MG63 (cell line): ENCODE results near the gene MXRA8. TPM values are rescaled to one million over a fixed set of nuclear protein-coding genes. Genes with fewer than 3 reads are reported as not detected.
"Not testable (repeated sequence)": the region's sequence is repeated elsewhere in the genome, so short reads cannot be mapped to it uniquely, and the experiment has no call there.

ENCODE experiments used
- DNase-seq: peaks from one replicate; pipeline ENCODE4 v3.0.0-alpha.2; 2020
- H3K27me3 ChIP-seq: fragments of 250-450 bp; sonication (Bioruptor Pico); 2 replicates; pipeline ENCODE4 v1.5.1; 2020; ENCODE audit warnings: mild to moderate bottlenecking, moderate library complexity
- H3K36me3 ChIP-seq: fragments of 250-450 bp; sonication (Bioruptor Pico); 2 replicates; pipeline ENCODE4 v1.5.1; 2020; ENCODE audit warnings: mild to moderate bottlenecking, moderate library complexity
- H3K4me3 ChIP-seq: fragments of 250-450 bp; sonication (Bioruptor Pico); 2 replicates; pipeline ENCODE4 v1.5.1; 2020; ENCODE audit warnings: mild to moderate bottlenecking, moderate library complexity
- H3K9me3 ChIP-seq: fragments of 250-450 bp; sonication (Bioruptor Pico); 2 replicates; pipeline ENCODE4 v1.5.1; 2020; ENCODE audit warnings: mild to moderate bottlenecking, moderate library complexity
- total RNA-seq: library from RNA; depleted of rRNA; stranded (reverse); fragments of >200 nt; shearing (Covaris generic); gene quantifications from 2 replicates; pipeline ENCODE4 v1.2.3, GENCODE V29; 2014; ENCODE audit warnings: low replicate concordance

Gene MXRA8
- total RNA-seq, 1 experiment from 2014 or later = 316 TPM

DNA sequence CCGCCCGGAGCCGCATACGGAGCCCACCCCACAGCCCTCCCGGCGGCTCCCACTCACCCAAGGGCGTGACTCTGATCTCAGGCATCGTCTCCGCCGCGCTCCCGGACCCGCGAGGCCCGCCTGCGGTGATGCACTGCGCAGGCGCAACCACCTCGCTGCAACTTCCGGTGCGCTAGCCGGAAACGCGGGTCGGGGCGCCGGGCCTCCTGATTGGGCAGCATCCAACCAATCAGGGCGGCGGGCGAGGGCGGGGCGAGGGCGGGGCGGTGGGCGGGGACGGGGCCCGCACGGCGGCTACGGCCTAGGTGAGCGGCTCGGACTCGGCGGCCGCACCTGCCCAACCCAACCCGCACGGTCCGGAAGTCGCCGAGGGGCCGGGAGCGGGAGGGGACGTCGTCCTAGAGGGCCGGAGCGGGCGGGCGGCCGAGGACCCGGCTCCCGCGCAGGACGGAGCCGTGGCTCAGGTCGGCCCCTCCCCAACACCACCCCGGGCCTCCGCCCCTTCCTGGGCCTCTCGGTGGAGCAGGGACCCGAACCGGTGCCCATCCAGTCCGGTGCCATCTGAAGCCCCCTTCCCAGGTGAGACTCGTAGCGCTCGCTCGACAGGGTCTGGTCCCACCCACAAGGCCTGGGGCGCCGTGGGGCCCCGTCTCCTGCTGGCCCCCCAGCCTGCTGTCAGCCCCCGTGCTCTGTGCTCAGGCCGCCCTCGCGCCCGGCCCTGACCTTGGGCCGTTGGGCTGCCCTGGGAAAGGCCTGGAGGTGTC lies 33.6 kb downstream of the MXRA8 start, which contains the start of the genes CPTP and INTS11:
CPTP (plus strand) TSS at position 279 of the 764 bp plus-strand sequence. CDS start 2,109 bp downstream, outside the sequence.
INTS11 (minus strand) TSS at position 137 of the 764 bp plus-strand sequence; CDS start at position 85, 52 bp downstream.
- no peaks in the 10 kb centered on the region for H3K9me3 ChIP-seq

DNA sequence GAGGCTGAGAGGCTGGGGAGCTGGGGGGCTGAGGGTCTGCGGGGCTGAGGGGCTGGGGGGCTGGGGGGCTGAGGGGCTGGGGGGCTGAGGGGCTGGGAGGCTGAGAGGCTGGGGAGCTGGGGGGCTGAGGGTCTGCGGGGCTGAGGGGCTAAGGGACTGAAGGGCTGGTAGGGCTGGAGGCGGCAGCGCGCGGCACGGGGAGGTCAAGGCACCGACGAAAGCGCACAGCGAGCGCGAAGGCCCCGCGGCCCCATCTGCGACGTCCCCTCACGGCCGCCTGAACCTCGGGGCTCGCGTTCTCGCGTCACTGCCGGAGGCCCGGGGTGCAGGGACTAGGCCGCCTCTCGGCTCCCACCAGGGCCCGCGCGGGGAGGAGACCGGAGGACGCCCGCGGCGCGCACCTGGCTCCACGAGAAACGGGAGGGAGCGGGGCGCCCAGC lies 34.3 kb downstream of the MXRA8 start:
- DNase-seq = no peak
- Histone ChIP-seq H3K9me3 (no peaks in the 10 kb centered on the region), H3K4me3 (peak overlapping the region; percentile 99), H3K27me3 (no peaks in the 10 kb centered on the region), H3K36me3 (peaks cover 15% of the 10 kb centered on the region)

More for the DNA sequence above, 33.6 kb downstream of the MXRA8 start, which contains the start of the genes CPTP and INTS11:
- peak; percentile 88 for DNase-seq
- H3K36me3 ChIP-seq = peaks cover 10% of the 10 kb centered on the region
- no peaks in the 10 kb centered on the region for H3K27me3 ChIP-seq
- H3K4me3 ChIP-seq = peak within 1 kb of the TSS; percentile 99

DNA sequence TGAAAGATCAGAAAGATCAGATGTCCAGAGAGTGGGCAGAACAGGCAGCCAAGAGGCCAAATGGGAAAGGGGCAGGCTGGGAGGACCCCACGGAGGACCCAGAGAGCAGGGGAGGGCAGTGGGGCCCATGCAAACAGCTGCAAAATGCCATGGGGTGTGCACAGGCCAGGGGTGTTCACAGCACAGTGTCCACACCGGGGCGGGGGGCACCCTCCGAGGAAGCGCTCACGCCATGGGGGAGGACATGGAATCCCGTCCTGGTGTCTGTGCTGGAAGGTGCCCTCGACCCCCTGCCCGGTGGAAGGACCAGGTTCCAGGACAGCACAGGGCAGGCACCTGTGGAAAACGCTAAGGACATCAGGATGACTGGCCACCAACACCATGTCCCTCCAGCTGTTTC lies 35.4 kb downstream of the MXRA8 start:
- Histone ChIP-seq H3K9me3 (no peaks in the 10 kb centered on the region), H3K4me3 (no peak overlapping the region), H3K27me3 (no peaks in the 10 kb centered on the region), H3K36me3 (peaks cover 21% of the 10 kb centered on the region)
- DNase-seq = no peak

DNA sequence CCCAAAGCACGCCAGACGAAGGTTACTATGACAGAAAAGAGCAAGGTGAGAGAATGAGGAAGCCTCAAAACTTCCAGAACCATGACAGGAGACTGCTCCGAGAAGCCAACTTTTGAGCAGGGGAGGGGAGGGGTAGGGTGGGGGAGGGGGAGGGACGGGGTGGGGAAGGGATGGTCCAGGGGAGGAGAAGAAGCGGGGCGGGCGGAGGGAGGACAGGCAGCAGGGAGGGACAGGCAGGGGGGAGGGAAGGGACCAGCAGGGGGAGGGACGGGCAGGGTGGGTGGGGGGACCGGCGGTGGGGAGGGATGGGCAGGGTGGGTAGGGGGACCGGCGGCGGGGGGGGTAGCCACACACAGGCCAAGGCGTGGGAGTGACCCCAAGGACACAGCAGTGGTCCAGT lies 35.9 kb downstream of the MXRA8 start:
- no peak for DNase-seq
- Histone ChIP-seq H3K36me3 (peaks cover 26% of the 10 kb centered on the region), H3K27me3 (no peaks in the 10 kb centered on the region), H3K9me3 (no peaks in the 10 kb centered on the region), H3K4me3 (no peak overlapping the region)

- peaks cover 33% of the 10 kb centered on the region for H3K36me3 ChIP-seq
- no peak for DNase-seq
- H3K27me3 ChIP-seq = no peaks in the 10 kb centered on the region
- H3K9me3 ChIP-seq = no peaks in the 10 kb centered on the region
- no peak overlapping the region for H3K4me3 ChIP-seq
Observed at GRCh38 chr1:1321477-1321876, 36.9 kb downstream of the MXRA8 start.

DNA sequence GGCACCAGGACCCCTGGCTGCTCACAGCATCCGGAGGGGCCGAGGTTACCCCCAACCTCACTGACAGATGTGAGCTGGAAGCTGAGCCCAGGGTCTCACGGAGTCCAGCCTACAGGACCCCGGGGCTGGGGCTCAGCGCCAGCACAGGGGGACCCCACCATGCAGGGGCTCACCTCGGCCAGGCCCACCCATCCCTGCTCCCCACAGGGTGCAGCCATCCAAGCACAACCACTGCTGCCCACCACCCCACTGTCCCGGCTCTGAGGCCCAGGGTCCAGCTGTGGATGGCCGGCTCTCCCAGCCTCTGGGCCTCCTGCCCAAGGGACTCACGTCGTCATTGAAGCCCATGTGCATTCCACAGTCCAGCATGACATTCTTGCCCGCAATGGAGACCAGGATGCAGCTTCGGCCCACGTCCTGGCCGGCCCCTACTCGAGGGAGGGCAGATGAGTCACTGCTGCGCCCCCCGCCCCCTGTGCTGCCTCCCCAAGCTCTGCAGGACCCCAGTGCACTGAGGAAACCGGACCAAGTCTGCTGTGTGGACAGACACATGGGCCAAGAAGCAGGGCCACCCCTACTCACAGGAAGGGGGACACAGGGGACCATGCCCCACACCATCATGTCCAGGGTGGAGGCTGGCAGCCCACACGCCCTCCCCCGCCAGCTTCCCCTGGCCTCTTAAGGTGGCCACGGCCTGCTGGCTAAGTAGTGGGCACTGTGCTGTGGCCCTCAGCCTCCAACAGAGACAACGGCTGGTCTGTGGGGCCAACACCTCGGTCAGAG lies 37.5 kb downstream of the MXRA8 start:
- no peak for DNase-seq
- H3K9me3 ChIP-seq = no peaks in the 10 kb centered on the region
- peaks cover 39% of the 10 kb centered on the region for H3K36me3 ChIP-seq
- no peak overlapping the region for H3K4me3 ChIP-seq
- no peaks in the 10 kb centered on the region for H3K27me3 ChIP-seq

- no peak for DNase-seq
Observed at GRCh38 chr1:1319646-1319941, 38.8 kb downstream of the MXRA8 start.

DNA sequence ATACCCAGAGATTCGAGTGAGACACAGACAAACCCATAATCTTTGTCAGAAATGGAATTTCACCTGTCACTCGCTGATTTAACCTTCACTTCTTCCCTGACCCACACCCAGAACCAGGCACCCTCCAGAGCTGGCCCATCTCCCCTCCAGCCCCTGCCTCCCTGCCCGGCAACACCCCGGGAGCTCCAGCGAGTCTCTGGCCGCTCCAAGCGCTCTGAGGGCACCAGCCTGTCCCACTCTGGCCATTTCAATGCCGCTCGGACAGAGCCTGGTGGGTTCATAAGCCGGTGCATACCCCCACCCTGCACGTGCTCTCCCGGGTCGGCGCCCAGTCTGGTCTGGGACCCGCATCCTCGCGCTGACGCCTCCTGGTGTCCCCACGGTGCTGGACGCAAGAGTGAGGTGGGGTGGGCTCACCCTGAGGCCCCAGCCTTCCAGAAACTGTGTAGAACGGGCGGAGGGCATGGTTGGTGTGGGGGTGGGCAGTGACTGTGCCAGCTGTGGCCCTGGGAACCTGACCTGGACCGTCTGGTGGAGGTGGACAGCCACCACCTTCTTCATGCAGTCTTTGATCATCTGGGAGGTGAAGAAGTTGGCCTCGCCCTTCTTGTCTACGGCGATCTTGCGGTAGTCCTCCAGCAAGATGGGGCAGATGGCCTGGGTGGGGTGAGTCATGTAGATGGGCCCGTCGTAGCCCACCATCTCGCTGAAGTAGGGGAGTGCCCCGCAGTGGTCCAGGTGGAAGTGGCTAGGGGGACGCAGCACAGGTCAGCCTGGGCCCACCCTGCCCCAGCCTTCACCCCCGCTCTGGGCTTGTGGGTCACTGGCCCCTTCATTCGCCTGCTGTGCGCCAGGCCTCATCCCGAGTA lies 39.3 kb downstream of the MXRA8 start:
- H3K36me3 ChIP-seq = peaks cover 45% of the 10 kb centered on the region

More at GRCh38 chr1:1319646-1319941, 38.8 kb downstream of the MXRA8 start:
- H3K27me3 ChIP-seq = no peaks in the 10 kb centered on the region
- no peak overlapping the region for H3K4me3 ChIP-seq
- H3K9me3 ChIP-seq = no peaks in the 10 kb centered on the region
- H3K36me3 ChIP-seq = peaks cover 43% of the 10 kb centered on the region

DNA sequence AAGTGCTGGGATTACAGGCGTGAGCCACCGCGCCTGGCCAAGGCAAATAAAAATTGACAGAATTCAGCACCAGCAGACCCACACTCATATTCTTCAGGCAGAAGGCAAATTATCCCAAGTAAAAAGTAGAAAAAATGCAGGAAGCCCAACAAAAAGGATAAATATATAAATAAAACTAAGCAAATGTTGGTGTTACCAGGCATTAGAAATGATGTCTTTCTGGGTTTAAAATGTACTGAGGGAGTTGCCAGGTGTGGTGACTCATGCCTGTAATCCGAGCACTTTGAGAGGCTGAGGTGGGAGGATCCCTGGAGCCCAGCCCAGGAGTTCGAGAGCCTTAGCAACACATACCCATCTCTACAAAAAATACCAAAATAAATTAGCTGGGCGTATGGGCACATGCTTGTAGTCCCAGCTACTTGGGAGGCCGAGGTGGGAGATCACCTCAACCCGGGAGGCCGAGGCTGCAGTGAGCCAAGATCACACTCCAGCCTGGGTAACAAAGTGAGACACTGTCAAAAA lies 40.2 kb downstream of the MXRA8 start:
- peaks cover 52% of the 10 kb centered on the region for H3K36me3 ChIP-seq
- no peaks in the 10 kb centered on the region for H3K9me3 ChIP-seq
- H3K27me3 ChIP-seq = no peaks in the 10 kb centered on the region
- H3K4me3 ChIP-seq = no peak overlapping the region
- peak; percentile 95 for DNase-seq

More for the DNA sequence above, 39.3 kb downstream of the MXRA8 start:
- H3K9me3 ChIP-seq = no peaks in the 10 kb centered on the region
- DNase-seq = no peak
- H3K27me3 ChIP-seq = no peaks in the 10 kb centered on the region
- no peak overlapping the region for H3K4me3 ChIP-seq

GRCh38 chr1:1317420-1317819 lies 40.9 kb downstream of the MXRA8 start:
- no peak for DNase-seq
- H3K27me3 ChIP-seq = no peaks in the 10 kb centered on the region
- H3K9me3 ChIP-seq = no peaks in the 10 kb centered on the region
- H3K4me3 ChIP-seq = no peak overlapping the region
- H3K36me3 ChIP-seq = peaks cover 59% of the 10 kb centered on the region

DNA sequence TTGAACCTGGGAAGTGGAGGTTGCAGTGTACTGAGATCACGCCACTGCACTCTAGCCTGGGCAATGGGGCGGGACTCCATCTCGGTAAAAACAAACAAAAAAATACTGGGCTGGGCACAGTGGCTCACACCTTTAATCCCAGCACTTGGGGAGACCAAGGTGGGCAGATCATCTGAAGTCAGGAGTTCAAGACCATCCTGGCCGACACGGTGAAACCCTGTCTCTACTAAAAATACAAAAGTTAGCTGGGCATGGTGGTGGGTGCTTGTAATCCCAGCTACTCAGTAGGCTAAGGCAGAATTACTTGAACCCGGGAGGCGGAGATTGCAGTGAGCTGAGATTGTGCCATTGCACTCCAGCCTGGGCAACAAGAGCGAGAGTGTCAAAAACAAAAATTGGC lies 42.2 kb downstream of the MXRA8 start:
- not testable (repeated sequence) for DNase-seq, H3K4me3 ChIP-seq, H3K9me3 ChIP-seq, H3K27me3 ChIP-seq
- H3K36me3 ChIP-seq = peaks cover 67% of the 10 kb centered on the region

- H3K4me3 ChIP-seq = no peak overlapping the region
- peaks cover 72% of the 10 kb centered on the region for H3K36me3 ChIP-seq
- DNase-seq = no peak
- no peaks in the 10 kb centered on the region for H3K27me3 ChIP-seq
- no peaks in the 10 kb centered on the region for H3K9me3 ChIP-seq
Observed at GRCh38 chr1:1315435-1315954, 42.9 kb downstream of the MXRA8 start.

GRCh38 chr1:1314678-1315335 lies 43.5 kb downstream of the MXRA8 start:
- DNase-seq = no peak
- no peaks in the 10 kb centered on the region for H3K9me3 ChIP-seq
- no peak overlapping the region for H3K4me3 ChIP-seq
- H3K36me3 ChIP-seq = peaks cover 72% of the 10 kb centered on the region
- H3K27me3 ChIP-seq = no peaks in the 10 kb centered on the region

DNA sequence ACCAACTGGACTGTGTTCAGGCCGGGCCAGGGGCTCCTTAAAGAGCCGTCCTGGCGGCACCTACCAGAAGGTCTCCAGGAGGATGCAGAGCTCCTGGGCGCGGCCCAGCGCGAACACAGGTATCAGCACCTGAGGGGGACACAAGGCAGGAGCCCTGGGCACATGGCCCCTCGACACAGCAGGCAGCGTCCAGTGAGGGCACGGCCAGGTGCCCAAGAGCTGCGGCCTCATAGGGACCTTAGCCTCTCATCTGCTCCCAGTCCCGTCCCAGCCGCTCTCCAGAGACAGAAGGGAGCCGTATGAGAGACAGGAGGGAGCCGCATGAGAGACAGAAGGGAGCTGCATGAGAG lies 44.1 kb downstream of the MXRA8 start:
- H3K4me3 ChIP-seq = no peak overlapping the region
- no peak for DNase-seq
- H3K36me3 ChIP-seq = peaks cover 74% of the 10 kb centered on the region
- H3K9me3 ChIP-seq = no peaks in the 10 kb centered on the region
- H3K27me3 ChIP-seq = no peaks in the 10 kb centered on the region

DNA sequence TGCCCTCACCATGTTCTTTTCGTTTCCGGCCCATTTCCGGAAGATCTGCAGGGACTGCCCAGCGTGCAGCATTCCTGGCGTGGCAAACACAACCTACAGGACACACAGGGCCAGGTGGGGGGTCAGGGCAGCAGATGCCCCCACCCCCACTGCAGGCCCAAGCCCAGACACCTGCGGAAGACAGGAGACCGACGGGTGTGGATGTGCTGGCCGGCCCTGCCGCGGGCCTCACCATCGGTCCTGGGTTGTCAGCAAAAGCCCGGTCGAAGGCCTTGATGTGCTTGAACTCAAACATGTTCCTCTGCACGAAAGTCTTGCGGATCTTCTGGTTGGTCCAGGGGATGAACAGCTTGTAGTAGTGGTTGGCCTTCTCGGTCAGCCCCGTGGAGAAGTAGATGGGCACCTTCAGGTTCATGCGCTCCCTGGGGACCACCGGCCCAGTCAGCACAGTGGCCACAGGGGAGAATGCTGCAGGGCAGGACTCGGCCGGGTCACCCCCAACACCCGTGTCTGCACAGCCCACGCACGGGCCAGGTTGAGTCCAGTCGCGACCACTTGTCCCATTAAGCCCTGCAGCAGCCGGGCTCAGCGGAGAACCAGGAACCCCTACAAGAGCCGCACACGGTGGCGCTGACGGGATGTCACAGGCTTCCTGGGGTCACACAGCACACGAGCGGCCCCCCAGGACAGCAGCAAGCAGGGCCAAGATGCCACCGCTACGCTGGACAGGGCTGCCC lies 44.7 kb downstream of the MXRA8 start:
- Histone ChIP-seq H3K27me3 (no peaks in the 10 kb centered on the region), H3K4me3 (no peak overlapping the region), H3K36me3 (peaks cover 69% of the 10 kb centered on the region), H3K9me3 (no peaks in the 10 kb centered on the region)
- DNase-seq = no peak
